GM18861 (cell line): Measurements from ENCODE around the gene ABCA7.
"Not testable (repeated sequence)": the region's sequence is repeated elsewhere in the genome, so short reads cannot be mapped to it uniquely, and the experiment has no call there.

ENCODE experiments used
- ATAC-seq: cut with Tn5 transposase; IDR thresholded peaks from one replicate; pipeline ENCODE4 v1.9.1; 2021; ENCODE audit not compliant: unreplicated experiment

ABCA7 gene

GRCh38 chr19:1113030-1113985 is 73.4 kb downstream of the ABCA7 start:
- no peak for ATAC-seq

DNA sequence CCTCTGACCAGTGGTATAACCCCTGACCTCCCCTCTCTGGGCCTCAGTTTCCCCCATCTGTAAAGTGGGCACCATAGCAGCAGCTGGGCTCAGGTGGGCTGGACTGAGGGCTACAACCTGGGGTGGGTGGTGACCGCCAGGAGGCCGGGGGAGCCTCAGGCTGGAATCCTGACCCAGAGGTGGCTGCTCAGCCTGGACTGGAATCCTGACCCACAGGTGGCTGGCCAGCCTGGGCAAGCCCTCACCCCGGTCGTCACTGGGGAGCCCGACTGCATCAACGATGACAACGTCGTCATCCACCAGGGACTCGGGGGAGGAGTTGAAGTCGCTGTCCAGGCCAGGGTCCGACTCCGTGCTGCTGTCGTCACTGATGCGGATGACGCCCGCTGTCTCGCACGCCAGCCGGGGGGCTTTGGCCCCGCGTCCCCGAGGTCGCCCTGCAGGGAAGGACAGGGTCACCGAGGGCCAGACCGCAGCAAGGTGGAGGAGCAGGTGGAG is 74.1 kb downstream of the ABCA7 start:
- no peak for ATAC-seq

DNA sequence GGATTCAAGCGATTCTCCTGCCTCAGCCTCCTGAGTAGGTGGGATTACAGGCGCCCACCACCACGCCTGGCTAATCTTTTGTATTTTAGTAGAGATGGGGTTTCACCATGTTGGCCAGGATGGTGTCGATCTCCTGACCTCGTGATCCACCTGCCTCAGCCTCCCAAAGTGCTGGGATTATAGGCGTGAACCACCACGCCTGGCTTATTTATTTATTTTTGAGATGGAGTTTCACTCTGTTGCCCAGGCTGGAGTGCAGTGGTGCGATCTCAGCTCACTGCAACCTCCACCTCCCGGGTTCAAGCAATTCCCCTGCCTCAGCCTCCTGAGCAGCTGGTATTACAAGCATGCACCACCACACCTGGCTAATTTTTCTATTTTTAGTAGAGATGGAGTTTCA is 74.8 kb downstream of the ABCA7 start:
- not testable (repeated sequence) for ATAC-seq
